GM23338 (cell line): ENCODE data around the gene ARX. TPM values are rescaled to one million over a fixed set of nuclear protein-coding genes. Genes with fewer than 3 reads are reported as not detected.

ENCODE experiments used
- ATAC-seq: fragments of 200-7000 bp; cut with Tn5 transposase; 3 replicates; pipeline ENCODE4 v1.9.1; 2020
- DNase-seq: peaks from one replicate; pipeline ENCODE4 v3.0.0-alpha.2; 2015; ENCODE audit warnings: low spot score
- H2AFZ ChIP-seq: fragments of 200-600 bp; sonication (generic); 2 replicates; pipeline ENCODE4 v1.8.0; 2016; ENCODE audit warnings: antibody characterized with exemption, mild to moderate bottlenecking, moderate library complexity
- H3F3A ChIP-seq: fragments of 200-600 bp; sonication (generic); replicated peaks from 2 replicates; pipeline ENCODE4 v1.8.0; 2017; ENCODE audit warnings: antibody characterized with exemption, mixed run types, low read depth
- H3K27ac ChIP-seq: fragments of 200-600 bp; sonication (generic); 2 replicates; pipeline ENCODE4 v1.6.1; 2016; ENCODE audit warnings: low read depth
- H3K27me3 ChIP-seq: fragments of 200-600 bp; sonication (generic); 2 replicates; pipeline ENCODE4 v1.8.0; 2016; ENCODE audit warnings: mild to moderate bottlenecking, mixed run types, moderate library complexity; ENCODE audit not compliant: insufficient read depth
- H3K36me3 ChIP-seq: fragments of 200-600 bp; sonication (generic); 2 replicates; pipeline ENCODE4 v1.8.0; 2016; ENCODE audit warnings: mild to moderate bottlenecking; ENCODE audit not compliant: insufficient read depth
- H3K4me1 ChIP-seq: fragments of 200-600 bp; sonication (generic); 2 replicates; pipeline ENCODE4 v1.8.0; 2016; ENCODE audit warnings: mild to moderate bottlenecking, moderate library complexity; ENCODE audit not compliant: insufficient read depth
- H3K4me2 ChIP-seq: fragments of 200-600 bp; sonication (generic); 2 replicates; pipeline ENCODE4 v1.7.1; 2017; ENCODE audit warnings: mixed run types
- H3K4me3 ChIP-seq: fragments of 200-600 bp; sonication (generic); 2 replicates; pipeline ENCODE4 v1.6.1; 2016; ENCODE audit warnings: mixed run types
- H3K79me2 ChIP-seq: fragments of 200-600 bp; sonication (generic); replicated peaks from 2 replicates; pipeline ENCODE4 v1.8.0; 2017; ENCODE audit warnings: mild to moderate bottlenecking; ENCODE audit not compliant: insufficient read depth
- H3K9me2 ChIP-seq: fragments of 200-600 bp; sonication (generic); 2 replicates; pipeline ENCODE4 v1.8.0; 2017; ENCODE audit not compliant: insufficient read depth
- H4K20me1 ChIP-seq: fragments of 200-600 bp; sonication (generic); replicated peaks from 2 replicates; pipeline ENCODE4 v1.8.0; 2017; ENCODE audit warnings: mild to moderate bottlenecking; ENCODE audit not compliant: insufficient read depth
- H3K27ac Mint-ChIP-seq: 2 replicates; pipeline ENCODE4 v1.8.0; 2020; ENCODE audit warnings: inconsistent platforms, mild to moderate bottlenecking, moderate library complexity, mixed read lengths
- H3K27me3 Mint-ChIP-seq: 3 replicates; pipeline ENCODE4 v1.8.0; 2022; ENCODE audit warnings: low read depth, mild to moderate bottlenecking, moderate library complexity, mixed read lengths, inconsistent platforms; ENCODE audit not compliant: insufficient read depth, poor library complexity
- H3K36me3 Mint-ChIP-seq: 3 replicates; pipeline ENCODE4 v1.8.0; 2021; ENCODE audit warnings: low read depth, mild to moderate bottlenecking, inconsistent platforms, moderate library complexity, mixed read lengths
- H3K4me1 Mint-ChIP-seq: 3 replicates; pipeline ENCODE4 v1.8.0; 2020; ENCODE audit warnings: mild to moderate bottlenecking, inconsistent platforms, mixed read lengths
- H3K4me3 Mint-ChIP-seq: 3 replicates; pipeline ENCODE4 v1.8.0; 2021; ENCODE audit warnings: moderate library complexity, mild to moderate bottlenecking, inconsistent platforms, mixed read lengths
- H3K9me3 Mint-ChIP-seq: 3 replicates; pipeline ENCODE4 v1.8.0; 2020; ENCODE audit warnings: moderate library complexity, mild to moderate bottlenecking, inconsistent platforms, mixed read lengths
- JUNB ChIP-seq: IDR thresholded peaks from one replicate; pipeline ENCODE4 v1.6.1; 2016; ENCODE audit warnings: antibody characterized with exemption; ENCODE audit not compliant: unreplicated experiment
- POLR2AphosphoS5 ChIP-seq: IDR thresholded peaks from 2 replicates; pipeline ENCODE4 v1.6.1; 2016; ENCODE audit warnings: antibody characterized with exemption, low read depth
- STAT1 ChIP-seq: IDR thresholded peaks from one replicate; pipeline ENCODE4 v1.6.1; 2016; ENCODE audit warnings: antibody characterized with exemption; ENCODE audit not compliant: unreplicated experiment
- ZNF331 ChIP-seq: fragments of 250-450 bp; sonication (Bioruptor Pico); IDR thresholded peaks from 2 replicates; pipeline ENCODE4 v1.5.0; 2020; ENCODE audit warnings: low read depth, mild to moderate bottlenecking, moderate library complexity
- polyA plus RNA-seq: library from polyadenylated mRNA; unstranded; fragments of >200 nt; fragmentation: Nextera tagmentation; extraction: Ambion mirVana; gene quantifications from 2 replicates; pipeline ENCODE4 v1.2.1, GENCODE V29; 2016
- total RNA-seq: library from RNA; depleted of rRNA; stranded (reverse); fragments of >200 nt; shearing (Covaris generic); gene quantifications from 2 replicates; pipeline ENCODE4 v1.2.3, GENCODE V29; 2014
- TF ChIP-seq, protein P1 (sequence below): fragments of 250-450 bp; sonication (Bioruptor Pico); IDR thresholded peaks from 2 replicates; pipeline ENCODE4 v1.5.0; 2020; ENCODE audit warnings: mild to moderate bottlenecking, moderate library complexity
- TF ChIP-seq, protein P2 (sequence below): IDR thresholded peaks from 2 replicates; pipeline ENCODE4 v1.6.1; 2016; ENCODE audit warnings: antibody characterized with exemption
- TF ChIP-seq, protein P3 (sequence below): IDR thresholded peaks from one replicate; pipeline ENCODE4 v1.6.1; 2018; ENCODE audit warnings: antibody characterized with exemption; ENCODE audit not compliant: unreplicated experiment

The ARX gene
- total and polyA plus RNA-seq, 2 experiments from 2014 or later, result 0.13 TPM; not detected in 1

DNA sequence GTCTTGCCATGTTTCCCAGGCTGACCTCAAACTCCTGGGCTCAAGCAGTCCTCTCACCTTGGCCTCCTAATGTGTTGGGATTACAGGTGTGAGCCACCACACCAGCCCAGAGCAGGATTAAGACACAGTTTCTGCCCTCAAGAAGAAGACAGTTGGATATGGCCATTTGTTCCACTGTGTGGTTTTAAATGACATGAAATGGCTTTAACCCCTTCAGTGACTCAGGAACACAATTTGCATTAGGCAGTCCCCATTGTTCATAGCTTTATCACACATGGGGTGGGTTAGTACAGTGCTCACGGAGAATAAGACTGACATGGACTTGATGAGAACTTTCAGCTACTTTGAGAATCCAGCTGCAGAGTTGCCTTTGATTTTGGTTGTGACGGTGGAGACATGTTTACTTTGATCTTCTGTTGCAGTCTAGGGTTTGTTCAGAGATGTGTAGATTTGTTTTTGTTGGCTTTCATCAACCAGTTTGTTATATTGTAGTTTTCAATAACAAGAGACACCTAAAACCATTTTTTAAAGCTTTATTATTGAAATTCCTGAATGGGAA, 60.3 kb downstream of the ARX start:
- Mint-ChIP-seq H3K27ac (no peak overlapping the region), H3K4me1 (peaks cover 37% of the 10 kb centered on the region)
- ATAC-seq, result no peak

DNA sequence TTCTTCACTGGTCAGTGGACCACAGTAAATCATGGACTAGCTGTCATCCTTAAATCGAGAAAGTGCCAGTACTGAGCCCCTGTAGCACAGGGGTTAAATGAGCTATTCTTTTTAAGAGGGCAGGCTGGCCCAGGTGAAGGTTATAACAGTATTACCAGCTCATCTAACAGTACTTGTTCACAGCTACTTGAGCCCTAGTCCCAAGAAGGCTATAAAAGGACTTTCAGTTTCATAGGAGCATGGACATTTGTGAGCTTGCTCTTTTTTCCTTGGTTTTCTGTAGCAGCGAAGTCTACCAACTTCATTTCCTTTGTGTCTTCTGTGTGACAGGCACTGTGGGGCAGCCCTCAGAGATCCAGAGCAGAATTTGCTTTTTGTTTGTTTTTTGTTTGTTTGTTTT, 61.0 kb downstream of the ARX start:
- H3K9me3 Mint-ChIP-seq, result no peaks in the 10 kb centered on the region
- peaks cover 38% of the 10 kb centered on the region for H3K4me1 Mint-ChIP-seq
- H3F3A ChIP-seq, result no peaks in the 10 kb centered on the region

More for the DNA sequence above, 60.3 kb downstream of the ARX start:
- peaks cover 1% of the 10 kb centered on the region for H3K27me3 Mint-ChIP-seq
- no peak overlapping the region for H3K27ac ChIP-seq
- no peaks in the 10 kb centered on the region for H3K9me3 Mint-ChIP-seq
- H3K4me3 Mint-ChIP-seq, result no peak overlapping the region
- no peaks in the 10 kb centered on the region for H3K36me3 ChIP-seq
- H3F3A ChIP-seq, result no peaks in the 10 kb centered on the region
- no peaks in the 10 kb centered on the region for H3K79me2 ChIP-seq
- DNase-seq, result no peak
- no peaks in the 10 kb centered on the region for H3K9me2 ChIP-seq
- no peak overlapping the region for H3K4me3 ChIP-seq
- peaks cover 8% of the 10 kb centered on the region; the same call in 1 of the 2 replicates for H3K4me1 ChIP-seq
- H4K20me1 ChIP-seq, result no peaks in the 10 kb centered on the region
- H3K27me3 ChIP-seq, result no peaks in the 10 kb centered on the region
- no peak overlapping the region for H3K4me2 ChIP-seq
- TF ChIP-seq ZNF331 (CRISPR knock-in tag) (no peak), JUNB (no peak)
- no peak overlapping the region for H2AFZ ChIP-seq
- no peaks in the 10 kb centered on the region for H3K36me3 Mint-ChIP-seq

More for the DNA sequence above, 61.0 kb downstream of the ARX start:
- Histone ChIP-seq H3K79me2 (no peaks in the 10 kb centered on the region), H2AFZ (no peak overlapping the region), H3K9me2 (no peaks in the 10 kb centered on the region), H3K4me1 (peaks cover 8% of the 10 kb centered on the region; the same call in 1 of the 2 replicates), H3K4me3 (no peak overlapping the region), H3K27me3 (no peaks in the 10 kb centered on the region), H3K4me2 (no peak overlapping the region), H4K20me1 (no peaks in the 10 kb centered on the region), H3K27ac (no peak overlapping the region), H3K36me3 (no peaks in the 10 kb centered on the region)
- DNase-seq, result no peak
- ATAC-seq, result no peak
- H3K36me3 Mint-ChIP-seq, result no peaks in the 10 kb centered on the region
- no peak overlapping the region for H3K27ac Mint-ChIP-seq
- TF ChIP-seq STAT1 (no peak), POLR2AphosphoS5 (no peak)
- TF ChIP-seq, protein P1, sequence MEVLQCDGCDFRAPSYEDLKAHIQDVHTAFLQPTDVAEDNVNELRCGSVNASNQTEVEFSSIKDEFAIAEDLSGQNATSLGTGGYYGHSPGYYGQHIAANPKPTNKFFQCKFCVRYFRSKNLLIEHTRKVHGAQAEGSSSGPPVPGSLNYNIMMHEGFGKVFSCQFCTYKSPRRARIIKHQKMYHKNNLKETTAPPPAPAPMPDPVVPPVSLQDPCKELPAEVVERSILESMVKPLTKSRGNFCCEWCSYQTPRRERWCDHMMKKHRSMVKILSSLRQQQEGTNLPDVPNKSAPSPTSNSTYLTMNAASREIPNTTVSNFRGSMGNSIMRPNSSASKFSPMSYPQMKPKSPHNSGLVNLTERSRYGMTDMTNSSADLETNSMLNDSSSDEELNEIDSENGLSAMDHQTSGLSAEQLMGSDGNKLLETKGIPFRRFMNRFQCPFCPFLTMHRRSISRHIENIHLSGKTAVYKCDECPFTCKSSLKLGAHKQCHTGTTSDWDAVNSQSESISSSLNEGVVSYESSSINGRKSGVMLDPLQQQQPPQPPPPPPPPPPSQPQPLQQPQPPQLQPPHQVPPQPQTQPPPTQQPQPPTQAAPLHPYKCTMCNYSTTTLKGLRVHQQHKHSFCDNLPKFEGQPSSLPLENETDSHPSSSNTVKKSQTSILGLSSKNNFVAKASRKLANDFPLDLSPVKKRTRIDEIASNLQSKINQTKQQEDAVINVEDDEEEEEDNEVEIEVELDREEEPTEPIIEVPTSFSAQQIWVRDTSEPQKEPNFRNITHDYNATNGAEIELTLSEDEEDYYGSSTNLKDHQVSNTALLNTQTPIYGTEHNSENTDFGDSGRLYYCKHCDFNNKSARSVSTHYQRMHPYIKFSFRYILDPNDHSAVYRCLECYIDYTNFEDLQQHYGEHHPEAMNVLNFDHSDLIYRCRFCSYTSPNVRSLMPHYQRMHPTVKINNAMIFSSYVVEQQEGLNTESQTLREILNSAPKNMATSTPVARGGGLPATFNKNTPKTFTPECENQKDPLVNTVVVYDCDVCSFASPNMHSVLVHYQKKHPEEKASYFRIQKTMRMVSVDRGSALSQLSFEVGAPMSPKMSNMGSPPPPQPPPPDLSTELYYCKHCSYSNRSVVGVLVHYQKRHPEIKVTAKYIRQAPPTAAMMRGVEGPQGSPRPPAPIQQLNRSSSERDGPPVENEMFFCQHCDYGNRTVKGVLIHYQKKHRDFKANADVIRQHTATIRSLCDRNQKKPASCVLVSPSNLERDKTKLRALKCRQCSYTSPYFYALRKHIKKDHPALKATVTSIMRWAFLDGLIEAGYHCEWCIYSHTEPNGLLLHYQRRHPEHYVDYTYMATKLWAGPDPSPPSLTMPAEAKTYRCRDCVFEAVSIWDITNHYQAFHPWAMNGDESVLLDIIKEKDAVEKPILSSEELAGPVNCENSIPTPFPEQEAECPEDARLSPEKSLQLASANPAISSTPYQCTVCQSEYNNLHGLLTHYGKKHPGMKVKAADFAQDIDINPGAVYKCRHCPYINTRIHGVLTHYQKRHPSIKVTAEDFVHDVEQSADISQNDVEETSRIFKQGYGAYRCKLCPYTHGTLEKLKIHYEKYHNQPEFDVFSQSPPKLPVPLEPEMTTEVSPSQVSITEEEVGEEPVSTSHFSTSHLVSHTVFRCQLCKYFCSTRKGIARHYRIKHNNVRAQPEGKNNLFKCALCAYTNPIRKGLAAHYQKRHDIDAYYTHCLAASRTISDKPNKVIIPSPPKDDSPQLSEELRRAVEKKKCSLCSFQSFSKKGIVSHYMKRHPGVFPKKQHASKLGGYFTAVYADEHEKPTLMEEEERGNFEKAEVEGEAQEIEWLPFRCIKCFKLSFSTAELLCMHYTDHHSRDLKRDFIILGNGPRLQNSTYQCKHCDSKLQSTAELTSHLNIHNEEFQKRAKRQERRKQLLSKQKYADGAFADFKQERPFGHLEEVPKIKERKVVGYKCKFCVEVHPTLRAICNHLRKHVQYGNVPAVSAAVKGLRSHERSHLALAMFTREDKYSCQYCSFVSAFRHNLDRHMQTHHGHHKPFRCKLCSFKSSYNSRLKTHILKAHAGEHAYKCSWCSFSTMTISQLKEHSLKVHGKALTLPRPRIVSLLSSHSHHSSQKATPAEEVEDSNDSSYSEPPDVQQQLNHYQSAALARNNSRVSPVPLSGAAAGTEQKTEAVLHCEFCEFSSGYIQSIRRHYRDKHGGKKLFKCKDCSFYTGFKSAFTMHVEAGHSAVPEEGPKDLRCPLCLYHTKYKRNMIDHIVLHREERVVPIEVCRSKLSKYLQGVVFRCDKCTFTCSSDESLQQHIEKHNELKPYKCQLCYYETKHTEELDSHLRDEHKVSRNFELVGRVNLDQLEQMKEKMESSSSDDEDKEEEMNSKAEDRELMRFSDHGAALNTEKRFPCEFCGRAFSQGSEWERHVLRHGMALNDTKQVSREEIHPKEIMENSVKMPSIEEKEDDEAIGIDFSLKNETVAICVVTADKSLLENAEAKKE (CRISPR knock-in tag), result no peak
- TF ChIP-seq, protein P2, sequence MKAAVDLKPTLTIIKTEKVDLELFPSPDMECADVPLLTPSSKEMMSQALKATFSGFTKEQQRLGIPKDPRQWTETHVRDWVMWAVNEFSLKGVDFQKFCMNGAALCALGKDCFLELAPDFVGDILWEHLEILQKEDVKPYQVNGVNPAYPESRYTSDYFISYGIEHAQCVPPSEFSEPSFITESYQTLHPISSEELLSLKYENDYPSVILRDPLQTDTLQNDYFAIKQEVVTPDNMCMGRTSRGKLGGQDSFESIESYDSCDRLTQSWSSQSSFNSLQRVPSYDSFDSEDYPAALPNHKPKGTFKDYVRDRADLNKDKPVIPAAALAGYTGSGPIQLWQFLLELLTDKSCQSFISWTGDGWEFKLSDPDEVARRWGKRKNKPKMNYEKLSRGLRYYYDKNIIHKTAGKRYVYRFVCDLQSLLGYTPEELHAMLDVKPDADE, result no peak
- TF ChIP-seq, protein P3, sequence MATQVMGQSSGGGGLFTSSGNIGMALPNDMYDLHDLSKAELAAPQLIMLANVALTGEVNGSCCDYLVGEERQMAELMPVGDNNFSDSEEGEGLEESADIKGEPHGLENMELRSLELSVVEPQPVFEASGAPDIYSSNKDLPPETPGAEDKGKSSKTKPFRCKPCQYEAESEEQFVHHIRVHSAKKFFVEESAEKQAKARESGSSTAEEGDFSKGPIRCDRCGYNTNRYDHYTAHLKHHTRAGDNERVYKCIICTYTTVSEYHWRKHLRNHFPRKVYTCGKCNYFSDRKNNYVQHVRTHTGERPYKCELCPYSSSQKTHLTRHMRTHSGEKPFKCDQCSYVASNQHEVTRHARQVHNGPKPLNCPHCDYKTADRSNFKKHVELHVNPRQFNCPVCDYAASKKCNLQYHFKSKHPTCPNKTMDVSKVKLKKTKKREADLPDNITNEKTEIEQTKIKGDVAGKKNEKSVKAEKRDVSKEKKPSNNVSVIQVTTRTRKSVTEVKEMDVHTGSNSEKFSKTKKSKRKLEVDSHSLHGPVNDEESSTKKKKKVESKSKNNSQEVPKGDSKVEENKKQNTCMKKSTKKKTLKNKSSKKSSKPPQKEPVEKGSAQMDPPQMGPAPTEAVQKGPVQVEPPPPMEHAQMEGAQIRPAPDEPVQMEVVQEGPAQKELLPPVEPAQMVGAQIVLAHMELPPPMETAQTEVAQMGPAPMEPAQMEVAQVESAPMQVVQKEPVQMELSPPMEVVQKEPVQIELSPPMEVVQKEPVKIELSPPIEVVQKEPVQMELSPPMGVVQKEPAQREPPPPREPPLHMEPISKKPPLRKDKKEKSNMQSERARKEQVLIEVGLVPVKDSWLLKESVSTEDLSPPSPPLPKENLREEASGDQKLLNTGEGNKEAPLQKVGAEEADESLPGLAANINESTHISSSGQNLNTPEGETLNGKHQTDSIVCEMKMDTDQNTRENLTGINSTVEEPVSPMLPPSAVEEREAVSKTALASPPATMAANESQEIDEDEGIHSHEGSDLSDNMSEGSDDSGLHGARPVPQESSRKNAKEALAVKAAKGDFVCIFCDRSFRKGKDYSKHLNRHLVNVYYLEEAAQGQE, result no peak
- H3K4me3 Mint-ChIP-seq, result no peak overlapping the region
- H3K27me3 Mint-ChIP-seq, result peaks cover 1% of the 10 kb centered on the region
